DOHH2 (cell line): ENCODE results near the gene GZMM.
"Not testable (repeated sequence)": the region's sequence is repeated elsewhere in the genome, so short reads cannot be mapped to it uniquely, and the experiment has no call there.

Source experiments
- H3F3A ChIP-seq: fragments of 200-600 bp; sonication (generic), shearing (Covaris generic); 2 replicates; pipeline ENCODE4 v1.6.0; 2016; ENCODE audit warnings: antibody characterized with exemption, mild to moderate bottlenecking; ENCODE audit not compliant: control insufficient read depth, insufficient read depth
- H3K27ac ChIP-seq: fragments of 200-600 bp; sonication (generic); 2 replicates; pipeline ENCODE4 v1.5.1; 2014; ENCODE audit warnings: low read depth, mild to moderate bottlenecking, low read length, moderate library complexity
- H3K27me3 ChIP-seq: fragments of 200-600 bp; sonication (generic); 2 replicates; pipeline ENCODE4 v1.6.1; 2014; ENCODE audit warnings: mild to moderate bottlenecking, low read length, mixed read lengths; ENCODE audit not compliant: control insufficient read depth
- H3K36me3 ChIP-seq: fragments of 200-600 bp; sonication (generic); 2 replicates; pipeline ENCODE4 v1.6.1; 2014; ENCODE audit warnings: mild to moderate bottlenecking, low read length, moderate library complexity, mixed read lengths; ENCODE audit not compliant: control insufficient read depth
- H3K4me1 ChIP-seq: fragments of 200-600 bp; sonication (generic); 2 replicates; pipeline ENCODE4 v1.6.1; 2014; ENCODE audit warnings: mild to moderate bottlenecking, low read length, mixed read lengths; ENCODE audit not compliant: control insufficient read depth
- H3K4me2 ChIP-seq: fragments of 200-600 bp; sonication (generic); 2 replicates; pipeline ENCODE4 v1.6.0; 2014; ENCODE audit warnings: mild to moderate bottlenecking, low read length, moderate library complexity
- H3K4me3 ChIP-seq: fragments of 200-600 bp; sonication (generic); 2 replicates; pipeline ENCODE4 v1.5.1; 2014; ENCODE audit warnings: mild to moderate bottlenecking, low read length, mixed read lengths
- H3K79me2 ChIP-seq: fragments of 200-600 bp; sonication (generic); 2 replicates; pipeline ENCODE4 v1.6.1; 2014; ENCODE audit warnings: mild to moderate bottlenecking, low read length, mixed read lengths; ENCODE audit not compliant: control insufficient read depth
- H3K9me2 ChIP-seq: fragments of 200-600 bp; sonication (generic); replicated peaks from 2 replicates; pipeline ENCODE4 v1.6.1; 2014; ENCODE audit warnings: mild to moderate bottlenecking, low read length, mixed read lengths; ENCODE audit not compliant: control insufficient read depth
- H3K9me3 ChIP-seq: fragments of 200-600 bp; sonication (generic); 2 replicates; pipeline ENCODE4 v1.6.1; 2014; ENCODE audit warnings: antibody characterized with exemption, low read length, mixed read lengths; ENCODE audit not compliant: control insufficient read depth, insufficient read depth
- H4K20me1 ChIP-seq: fragments of 200-600 bp; sonication (generic); 2 replicates; pipeline ENCODE4 v1.6.0; 2014; ENCODE audit warnings: low read depth, mild to moderate bottlenecking, antibody characterized with exemption, low read length, moderate library complexity; ENCODE audit not compliant: control insufficient read depth, insufficient read depth
- EZH2phosphoT487 ChIP-seq: fragments of 200-600 bp; sonication (generic); IDR thresholded peaks from 2 replicates; pipeline ENCODE4 v1.6.1; 2017; ENCODE audit warnings: borderline replicate concordance, mild to moderate bottlenecking, antibody characterized with exemption, low read length, moderate library complexity, mixed read lengths
- TF ChIP-seq, protein P1 (sequence below): fragments of 200-600 bp; sonication (generic); IDR thresholded peaks from one replicate; pipeline ENCODE4 v1.5.1; 2014; ENCODE audit warnings: antibody characterized with exemption, mild to moderate bottlenecking, low read depth, low read length; ENCODE audit not compliant: poor library complexity, severe bottlenecking

GZMM gene

DNA sequence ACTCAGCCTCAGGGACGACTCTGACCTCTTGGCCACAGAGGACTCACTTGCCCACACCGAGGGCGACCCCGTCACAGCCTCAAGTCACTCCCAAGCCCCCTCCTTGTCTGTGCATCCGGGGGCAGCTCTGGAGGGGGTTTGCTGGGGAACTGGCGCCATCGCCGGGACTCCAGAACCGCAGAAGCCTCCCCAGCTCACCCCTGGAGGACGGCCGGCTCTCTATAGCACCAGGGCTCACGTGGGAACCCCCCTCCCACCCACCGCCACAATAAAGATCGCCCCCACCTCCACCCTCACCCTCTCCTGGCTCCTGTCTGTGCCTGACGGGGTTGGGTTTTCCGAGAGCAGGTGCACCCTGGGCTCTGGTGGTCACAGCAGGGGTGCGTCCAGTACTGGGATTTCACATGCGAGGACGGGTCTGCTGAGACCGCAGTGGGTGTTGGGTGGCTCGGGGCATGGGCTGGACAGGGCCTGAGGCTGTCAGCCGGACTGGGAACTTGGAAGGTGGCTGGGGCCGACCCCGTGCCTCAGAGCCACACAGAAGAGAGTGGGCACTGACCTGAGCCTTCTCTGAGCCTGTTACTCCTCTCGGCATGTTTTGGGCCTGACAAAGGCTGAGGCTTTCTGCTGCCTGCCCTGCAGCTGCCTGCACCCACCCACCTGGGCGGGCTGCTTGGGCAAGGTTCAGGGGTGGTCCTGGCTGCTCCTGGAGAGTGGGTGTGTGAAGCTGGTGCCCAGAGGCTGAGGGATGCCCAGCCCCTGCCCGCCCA is 39.5 kb downstream of the GZMM start:
- TF ChIP-seq, protein P1, sequence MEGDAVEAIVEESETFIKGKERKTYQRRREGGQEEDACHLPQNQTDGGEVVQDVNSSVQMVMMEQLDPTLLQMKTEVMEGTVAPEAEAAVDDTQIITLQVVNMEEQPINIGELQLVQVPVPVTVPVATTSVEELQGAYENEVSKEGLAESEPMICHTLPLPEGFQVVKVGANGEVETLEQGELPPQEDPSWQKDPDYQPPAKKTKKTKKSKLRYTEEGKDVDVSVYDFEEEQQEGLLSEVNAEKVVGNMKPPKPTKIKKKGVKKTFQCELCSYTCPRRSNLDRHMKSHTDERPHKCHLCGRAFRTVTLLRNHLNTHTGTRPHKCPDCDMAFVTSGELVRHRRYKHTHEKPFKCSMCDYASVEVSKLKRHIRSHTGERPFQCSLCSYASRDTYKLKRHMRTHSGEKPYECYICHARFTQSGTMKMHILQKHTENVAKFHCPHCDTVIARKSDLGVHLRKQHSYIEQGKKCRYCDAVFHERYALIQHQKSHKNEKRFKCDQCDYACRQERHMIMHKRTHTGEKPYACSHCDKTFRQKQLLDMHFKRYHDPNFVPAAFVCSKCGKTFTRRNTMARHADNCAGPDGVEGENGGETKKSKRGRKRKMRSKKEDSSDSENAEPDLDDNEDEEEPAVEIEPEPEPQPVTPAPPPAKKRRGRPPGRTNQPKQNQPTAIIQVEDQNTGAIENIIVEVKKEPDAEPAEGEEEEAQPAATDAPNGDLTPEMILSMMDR = no peak
- no peak for TF ChIP-seq EZH2phosphoT487
- no peaks in the 10 kb centered on the region for H3F3A ChIP-seq
- H3K27me3 ChIP-seq = peaks cover 4% of the 10 kb centered on the region
- no peaks in the 10 kb centered on the region for H3K9me2 ChIP-seq
- peaks cover 21% of the 10 kb centered on the region for H3K79me2 ChIP-seq
- peaks cover 3% of the 10 kb centered on the region for H3K4me1 ChIP-seq
- no peaks in the 10 kb centered on the region for H3K9me3 ChIP-seq
- H3K4me2 ChIP-seq = no peak overlapping the region
- no peak overlapping the region for H3K27ac ChIP-seq
- H4K20me1 ChIP-seq = peaks cover 6% of the 10 kb centered on the region; the same call in 1 of the 2 replicates
- no peak overlapping the region for H3K4me3 ChIP-seq
- H3K36me3 ChIP-seq = peaks cover 34% of the 10 kb centered on the region

DNA sequence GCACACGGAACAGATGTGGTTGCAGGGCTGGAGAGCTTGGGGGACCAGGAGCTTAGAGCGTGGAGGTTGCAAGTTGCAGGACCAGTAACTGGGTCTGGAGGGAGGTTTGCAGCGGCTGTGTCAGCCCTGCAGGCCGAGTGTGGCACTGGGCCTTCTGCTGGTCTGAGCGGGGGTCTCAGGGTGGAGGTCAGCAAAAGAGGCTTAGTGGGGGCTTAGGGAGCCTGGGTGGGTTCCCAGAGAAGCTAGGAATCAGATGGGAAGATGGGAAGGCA is 40.1 kb downstream of the GZMM start:
- peaks cover 6% of the 10 kb centered on the region; the same call in 1 of the 2 replicates for H4K20me1 ChIP-seq

DNA sequence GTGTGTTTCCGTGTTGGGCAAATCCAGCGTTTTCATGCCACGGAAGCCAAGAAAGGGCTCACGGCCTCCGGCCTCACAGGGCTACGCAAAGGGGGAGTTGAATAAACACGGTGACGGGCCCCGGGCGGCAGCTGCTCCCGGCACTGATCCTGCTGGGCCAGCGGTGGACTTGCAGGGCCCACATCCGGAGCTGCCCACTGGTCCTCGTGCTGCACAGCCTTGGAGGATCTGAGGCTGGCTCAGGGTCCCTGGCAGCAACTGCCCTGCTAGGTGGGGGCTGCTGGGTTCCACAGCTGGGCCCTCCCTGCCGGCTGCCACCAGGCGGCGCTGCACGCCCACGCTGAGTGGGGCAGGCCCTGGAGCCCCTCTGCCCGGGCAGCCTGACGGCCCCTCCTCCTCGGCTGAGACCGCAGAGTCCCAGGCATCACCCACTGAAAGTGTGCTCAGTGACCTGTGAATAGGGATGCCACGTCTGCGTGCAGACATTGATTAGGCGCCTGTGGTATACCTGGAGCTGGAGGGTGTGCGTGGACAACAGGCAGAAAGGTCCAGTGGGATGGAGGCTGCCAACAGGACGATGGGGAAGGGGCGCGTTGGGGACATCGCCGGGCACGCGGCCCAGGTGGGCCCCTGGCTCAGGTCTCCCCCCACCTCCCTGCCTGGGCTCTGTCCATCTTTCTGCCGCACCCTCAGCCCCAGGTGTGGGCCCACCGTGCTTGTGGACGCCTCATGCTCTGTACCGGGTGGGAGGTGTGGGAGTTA is 40.6 kb downstream of the GZMM start:
- Histone ChIP-seq H3K36me3 (peaks cover 31% of the 10 kb centered on the region), H3K27ac (no peak overlapping the region), H4K20me1 (peaks cover 6% of the 10 kb centered on the region; the same call in 1 of the 2 replicates), H3K27me3 (peaks cover 14% of the 10 kb centered on the region), H3K4me2 (no peak overlapping the region), H3K4me3 (no peak overlapping the region), H3K9me2 (no peaks in the 10 kb centered on the region), H3K79me2 (peaks cover 10% of the 10 kb centered on the region), H3K9me3 (no peaks in the 10 kb centered on the region), H3K4me1 (peaks cover 11% of the 10 kb centered on the region), H3F3A (no peaks in the 10 kb centered on the region)
- TF ChIP-seq EZH2phosphoT487 = no peak
- TF ChIP-seq, protein P1 = peak; percentile 98

More for the DNA sequence above, 40.1 kb downstream of the GZMM start:
- Histone ChIP-seq H3K36me3 (peaks cover 34% of the 10 kb centered on the region), H3K4me1 (peaks cover 8% of the 10 kb centered on the region), H3K9me3 (no peaks in the 10 kb centered on the region), H3K9me2 (no peaks in the 10 kb centered on the region), H3K4me3 (no peak overlapping the region), H3F3A (no peaks in the 10 kb centered on the region), H3K79me2 (peaks cover 15% of the 10 kb centered on the region), H3K27ac (no peak overlapping the region), H3K27me3 (peaks cover 9% of the 10 kb centered on the region), H3K4me2 (no peak overlapping the region)
- TF ChIP-seq, protein P1 = no peak
- TF ChIP-seq EZH2phosphoT487 = no peak

DNA sequence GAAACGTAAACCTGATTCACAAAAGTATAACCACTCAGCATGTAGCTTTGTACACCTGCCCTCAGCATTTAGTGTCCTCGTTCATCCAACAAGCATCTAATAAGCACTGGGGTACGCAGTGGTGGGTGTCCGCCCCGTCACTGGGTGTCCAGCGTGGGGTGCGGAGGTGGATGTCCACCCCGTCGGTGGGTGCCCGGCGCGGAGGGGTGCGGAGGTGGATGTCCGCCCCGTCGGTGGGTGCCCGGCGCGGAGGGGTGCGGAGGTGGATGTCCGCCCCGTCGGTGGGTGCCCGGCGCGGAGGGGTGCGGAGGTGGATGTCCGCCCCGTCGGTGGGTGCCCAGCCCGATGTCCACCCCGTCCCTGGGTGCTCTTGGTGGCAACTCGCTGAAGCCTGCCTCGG is 41.3 kb downstream of the GZMM start:
- not testable (repeated sequence) for H3K4me3 ChIP-seq, H3F3A ChIP-seq, H3K4me2 ChIP-seq, H4K20me1 ChIP-seq, H3K27ac ChIP-seq, H3K79me2 ChIP-seq, H3K9me3 ChIP-seq, H3K9me2 ChIP-seq
- Histone ChIP-seq H3K27me3 (peaks cover 14% of the 10 kb centered on the region), H3K4me1 (peaks cover 11% of the 10 kb centered on the region), H3K36me3 (peaks cover 25% of the 10 kb centered on the region)
